PC-9 (cell line): ENCODE results near the gene NPFFR2. TPM values are rescaled to one million over a fixed set of nuclear protein-coding genes. Genes with fewer than 3 reads are reported as not detected.
"Not testable (repeated sequence)": the region's sequence is repeated elsewhere in the genome, so short reads cannot be mapped to it uniquely, and the experiment has no call there.

Experiments
- BruUV-seq: library from RNA; stranded (reverse); fragments of 400-500 nt; replicated peaks from 2 replicates; lab custom pipeline; 2021; lab: Mats Ljungman, UMichigan
- CTCF ChIA-PET: fragments of 300-600 bp; sonication (Branson Sonifier 250); formaldehyde crosslinking; loops from one replicate; lab custom pipeline; 2022; ENCODE audit warnings: antibody characterized with exemption; lab: Charles Lee
- POLR2A ChIA-PET: fragments of 300-600 bp; sonication (Branson Sonifier 250); formaldehyde crosslinking; loops from one replicate; lab custom pipeline; 2022; ENCODE audit warnings: antibody characterized with exemption; ENCODE audit not compliant: unreplicated experiment; lab: Charles Lee
- DNase-seq, 2 experiments: peaks; one replicate each; pipeline versions ENCODE4 v3.0.0 to v3.0.0-alpha.2; 2015 to 2022; ENCODE audit warnings: mixed read lengths in 1 of 2
- H2AFZ ChIP-seq: fragments of 200-600 bp; sonication (generic); 2 replicates; pipeline ENCODE4 v1.8.1; 2017; ENCODE audit warnings: antibody characterized with exemption
- H3F3A ChIP-seq: fragments of 200-600 bp; sonication (generic); 2 replicates; pipeline ENCODE4 v1.8.1; 2017; ENCODE audit warnings: antibody characterized with exemption, mild to moderate bottlenecking, low read depth; ENCODE audit not compliant: insufficient read depth
- H3K27ac ChIP-seq: fragments of 200-600 bp; sonication (generic); 2 replicates; pipeline ENCODE4 v1.6.1; 2016; ENCODE audit warnings: mixed run types
- H3K27me3 ChIP-seq: fragments of 200-600 bp; sonication (generic); 2 replicates; pipeline ENCODE4 v1.6.1; 2016; ENCODE audit warnings: low read depth, mixed run types; ENCODE audit not compliant: insufficient read depth
- H3K36me3 ChIP-seq: fragments of 200-600 bp; sonication (generic); 2 replicates; pipeline ENCODE4 v1.6.1; 2016; ENCODE audit warnings: low read depth, mixed run types
- H3K4me1 ChIP-seq: fragments of 200-600 bp; sonication (generic); replicated peaks from 2 replicates; pipeline ENCODE4 v1.6.1; 2016; ENCODE audit warnings: mixed run types; ENCODE audit not compliant: insufficient read depth
- H3K4me2 ChIP-seq: fragments of 200-600 bp; sonication (generic); 2 replicates; pipeline ENCODE4 v1.6.1; 2017; ENCODE audit warnings: mixed run types
- H3K4me3 ChIP-seq: fragments of 200-600 bp; sonication (generic); 2 replicates; pipeline ENCODE4 v1.6.1; 2016; ENCODE audit warnings: mixed run types
- H3K79me2 ChIP-seq: fragments of 200-600 bp; sonication (generic); 2 replicates; pipeline ENCODE4 v1.6.1; 2017; ENCODE audit warnings: low read depth, mixed run types
- H3K9me2 ChIP-seq: fragments of 200-600 bp; sonication (generic); 2 replicates; pipeline ENCODE4 v1.8.1; 2017; ENCODE audit warnings: mild to moderate bottlenecking; ENCODE audit not compliant: insufficient read depth
- H3K9me3 ChIP-seq: fragments of 200-600 bp; sonication (generic); 2 replicates; pipeline ENCODE4 v1.8.1; 2016; ENCODE audit warnings: low read depth; ENCODE audit not compliant: insufficient read depth
- H4K20me1 ChIP-seq: fragments of 200-600 bp; sonication (generic); 2 replicates; pipeline ENCODE4 v1.8.1; 2017; ENCODE audit not compliant: insufficient read depth
- EZH2 ChIP-seq: fragments of 200-600 bp; sonication (generic); IDR thresholded peaks from 2 replicates; pipeline ENCODE4 v1.8.0; 2017; ENCODE audit warnings: antibody characterized with exemption, low read depth
- intact Hi-C: fragments of 100-400 bp; cut with micrococcal nuclease; formaldehyde crosslinking; loops from one replicate; pipeline ENCODE4 v1.10.0; 2022; ENCODE audit not compliant: unreplicated experiment
- total RNA-seq: library from RNA; stranded (reverse); gene quantifications from 2 replicates; pipeline ENCODE4 v1.2.3, GENCODE V29; 2021
- TF ChIP-seq, protein P1 (sequence below): fragments of 200-600 bp; sonication (generic); conservative IDR thresholded peaks from 2 replicates; pipeline ENCODE4 v1.6.1; 2017; ENCODE audit warnings: mixed run types, antibody characterized with exemption, mild to moderate bottlenecking, moderate library complexity

The NPFFR2 gene
- total RNA-seq, 1 experiment from 2014 or later: not detected

GRCh38 chr4:72076562-72076961 is 44.8 kb downstream of the NPFFR2 start:
- Histone ChIP-seq H3K36me3 (no peaks in the 10 kb centered on the region), H3F3A (no peaks in the 10 kb centered on the region), H4K20me1 (no peaks in the 10 kb centered on the region), H3K4me2 (peak overlapping the region; percentile 23; the same call in 1 of the 2 replicates), H3K27me3 (no peaks in the 10 kb centered on the region), H3K27ac (peak overlapping the region; percentile 47), H3K9me3 (no peaks in the 10 kb centered on the region), H3K4me1 (no peaks in the 10 kb centered on the region), H3K4me3 (no peak overlapping the region), H2AFZ (no peak overlapping the region; the same call in 1 of the 2 replicates), H3K79me2 (no peaks in the 10 kb centered on the region), H3K9me2 (no peaks in the 10 kb centered on the region)
- intact Hi-C loops: no loop called here
- TF ChIP-seq, protein P1, sequence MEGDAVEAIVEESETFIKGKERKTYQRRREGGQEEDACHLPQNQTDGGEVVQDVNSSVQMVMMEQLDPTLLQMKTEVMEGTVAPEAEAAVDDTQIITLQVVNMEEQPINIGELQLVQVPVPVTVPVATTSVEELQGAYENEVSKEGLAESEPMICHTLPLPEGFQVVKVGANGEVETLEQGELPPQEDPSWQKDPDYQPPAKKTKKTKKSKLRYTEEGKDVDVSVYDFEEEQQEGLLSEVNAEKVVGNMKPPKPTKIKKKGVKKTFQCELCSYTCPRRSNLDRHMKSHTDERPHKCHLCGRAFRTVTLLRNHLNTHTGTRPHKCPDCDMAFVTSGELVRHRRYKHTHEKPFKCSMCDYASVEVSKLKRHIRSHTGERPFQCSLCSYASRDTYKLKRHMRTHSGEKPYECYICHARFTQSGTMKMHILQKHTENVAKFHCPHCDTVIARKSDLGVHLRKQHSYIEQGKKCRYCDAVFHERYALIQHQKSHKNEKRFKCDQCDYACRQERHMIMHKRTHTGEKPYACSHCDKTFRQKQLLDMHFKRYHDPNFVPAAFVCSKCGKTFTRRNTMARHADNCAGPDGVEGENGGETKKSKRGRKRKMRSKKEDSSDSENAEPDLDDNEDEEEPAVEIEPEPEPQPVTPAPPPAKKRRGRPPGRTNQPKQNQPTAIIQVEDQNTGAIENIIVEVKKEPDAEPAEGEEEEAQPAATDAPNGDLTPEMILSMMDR: no peak
- no peak for TF ChIP-seq EZH2
- ChIA-PET CTCF (no interaction called here), POLR2A (no interaction called here)
- BruUV-seq: no TSS peak
- peak; percentile 10 to 56 for DNase-seq

DNA sequence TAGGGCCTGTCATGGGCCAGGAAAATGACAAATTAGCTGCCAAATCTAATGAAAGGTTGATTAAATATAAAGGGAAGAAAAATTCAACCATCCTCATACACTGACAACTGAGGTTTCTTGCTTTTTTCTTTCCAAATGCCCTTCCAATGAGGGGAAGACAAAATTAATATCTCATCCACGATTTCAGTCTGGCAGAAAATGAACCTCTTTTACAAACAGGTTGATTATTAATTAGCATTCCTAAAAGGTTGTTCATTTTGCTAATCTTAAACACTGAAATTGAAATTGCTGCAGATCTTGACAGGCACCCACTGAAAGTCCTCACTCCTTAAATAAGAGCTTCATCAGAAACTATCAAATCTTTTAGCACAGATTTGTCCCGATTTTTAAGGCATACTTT is 45.5 kb downstream of the NPFFR2 start:
- TF ChIP-seq, protein P1: no peak
- TF ChIP-seq EZH2: no peak
- Histone ChIP-seq H3K4me3 (no peak overlapping the region), H3K27ac (no peak overlapping the region), H4K20me1 (no peaks in the 10 kb centered on the region), H3F3A (no peaks in the 10 kb centered on the region), H2AFZ (no peak overlapping the region), H3K27me3 (no peaks in the 10 kb centered on the region), H3K4me2 (no peak overlapping the region), H3K36me3 (no peaks in the 10 kb centered on the region), H3K4me1 (no peaks in the 10 kb centered on the region), H3K9me2 (no peaks in the 10 kb centered on the region), H3K9me3 (no peaks in the 10 kb centered on the region), H3K79me2 (no peaks in the 10 kb centered on the region)
- POLR2A ChIA-PET: no interaction called here
- no TSS peak for BruUV-seq
- intact Hi-C loops: no loop called here
- CTCF ChIA-PET: no interaction called here
- no peak for DNase-seq

- H3K27ac ChIP-seq: no peak overlapping the region
- no peaks in the 10 kb centered on the region for H3K36me3 ChIP-seq
- no peaks in the 10 kb centered on the region for H3K79me2 ChIP-seq
- no peaks in the 10 kb centered on the region for H3K9me2 ChIP-seq
- no peak for TF ChIP-seq EZH2
- intact Hi-C loops: no loop called here
- H2AFZ ChIP-seq: no peak overlapping the region
- ChIA-PET CTCF (no interaction called here), POLR2A (no interaction called here)
- no peak for DNase-seq
- H4K20me1 ChIP-seq: no peaks in the 10 kb centered on the region
- no peaks in the 10 kb centered on the region for H3K4me1 ChIP-seq
- H3K9me3 ChIP-seq: no peaks in the 10 kb centered on the region
- H3K4me3 ChIP-seq: no peak overlapping the region
- BruUV-seq: no TSS peak
- no peaks in the 10 kb centered on the region for H3F3A ChIP-seq
- 0 out of 2 replicates have a peak overlapping the region, but pooled peaks have one; percentile 13 for H3K4me2 ChIP-seq
- no peaks in the 10 kb centered on the region for H3K27me3 ChIP-seq
These were observed 52.8 kb downstream of the NPFFR2 start for GRCh38 chr4:72084587-72085011.

DNA sequence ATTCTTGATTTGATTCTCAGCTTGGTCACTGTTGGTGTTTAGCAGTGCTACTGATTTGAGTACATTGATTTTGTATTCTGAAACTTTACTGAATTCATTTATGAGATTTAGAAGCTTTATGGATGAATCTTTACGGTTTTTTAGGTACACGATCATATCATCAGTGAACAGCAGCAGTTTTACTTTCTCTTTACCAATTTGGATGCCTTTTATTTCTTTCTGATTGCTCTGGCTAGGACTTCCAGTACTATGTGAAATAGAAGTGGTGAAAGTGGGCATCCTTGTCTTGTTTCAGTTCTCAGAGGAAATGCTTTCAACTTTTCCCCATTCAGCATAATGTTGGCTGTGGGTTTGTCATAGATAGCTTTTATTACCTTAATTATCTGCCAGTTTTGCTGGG is 58.8 kb downstream of the NPFFR2 start:
- H3K9me3 ChIP-seq, CTCF ChIA-PET, POLR2A ChIA-PET, H3F3A ChIP-seq, H3K27me3 ChIP-seq, H3K4me1 ChIP-seq, H3K4me3 ChIP-seq, H3K9me2 ChIP-seq, H3K4me2 ChIP-seq, H3K27ac ChIP-seq, H3K79me2 ChIP-seq, H3K36me3 ChIP-seq, DNase-seq, BruUV-seq, intact Hi-C loops, H2AFZ ChIP-seq, H4K20me1 ChIP-seq: not testable (repeated sequence)
